Activated T-helper 1 cell treated with anti-CD3 and anti-CD28 coated beads, Interleukin-12 subunit alpha, Interleukin-12 subunit beta, Interleukin-2, Interleukin-4 antibody, amounts not matched to agents 30 ng/mL and 10 ng/mL and 1 ng/mL, durations not matched to agents 14 hours and 24 hours and 36 hours (primary cell): ENCODE measurements around the gene RPL11. TPM values are rescaled to one million over a fixed set of nuclear protein-coding genes. Genes with fewer than 3 reads are reported as not detected.

Experiments
- total RNA-seq: library from RNA; stranded (reverse); gene quantifications from 2 replicates; pipeline ENCODE4 v1.2.3, GENCODE V29; 2022

The RPL11 gene
- total RNA-seq, 1 donor from 2014 or later: 1,119 TPM

Other genes starting within 250 kb of the RPL11 start
- gene ASAP3, start 207.6 kb upstream of the RPL11 start, total RNA-seq: not detected in 2 replicates
- 32.0 and 33.5 TPM in 2 replicates for gene E2F2, start 160.6 kb upstream of the RPL11 start, total RNA-seq
- gene ID3, start 132.3 kb upstream of the RPL11 start, total RNA-seq: 20.8 and 22.9 TPM in 2 replicates
- 54.5 and 55.2 TPM in 2 replicates for gene ELOA, start 51.7 kb downstream of the RPL11 start, total RNA-seq
- gene PITHD1, start 86.6 kb downstream of the RPL11 start, total RNA-seq: 83.2 and 83.4 TPM in 2 replicates
- gene LYPLA2, start 99.3 kb downstream of the RPL11 start, total RNA-seq: 91.4 and 96.1 TPM in 2 replicates
- gene GALE, start 108.9 kb downstream of the RPL11 start, total RNA-seq: 62.4 and 63.4 TPM in 2 replicates
- 18.5 and 19.9 TPM in 2 replicates for gene HMGCL, start 133.6 kb downstream of the RPL11 start, total RNA-seq
- gene FUCA1, start 176.5 kb downstream of the RPL11 start, total RNA-seq: 3.5 TPM in 2 replicates
- not detected in 2 replicates for gene CNR2, start 221.6 kb downstream of the RPL11 start, total RNA-seq